Endothelial cell of umbilical vein (primary cell): ENCODE data around the gene THUMPD3. TPM values are rescaled to one million over a fixed set of nuclear protein-coding genes. Genes with fewer than 3 reads are reported as not detected.

Experiments
- BruUV-seq: library from RNA; stranded (reverse); fragments of 400-500 nt; replicated peaks from 2 replicates; lab custom pipeline; 2021; lab: Mats Ljungman, UMichigan
- CTCF ChIA-PET: fragments of 300-600, 350-600 bp; sonication (Branson Sonifier 250); formaldehyde crosslinking; loops from one replicate; lab custom pipeline; 2021; ENCODE audit warnings: antibody characterized with exemption, inconsistent platforms; lab: Charles Lee
- POLR2A ChIA-PET: fragments of 300-600, 350-600 bp; sonication (Branson Sonifier 250); formaldehyde crosslinking; loops from one replicate; lab custom pipeline; 2021; ENCODE audit warnings: antibody characterized with exemption, inconsistent platforms; lab: Charles Lee
- DNase-seq: peaks from one replicate; pipeline ENCODE4 v3.0.0-alpha.2; 2011; ENCODE audit warnings: low read depth, low spot score
- FAIRE-seq: peaks from 2 replicates; lab custom pipeline; 2011; peaks lifted over from hg19 to GRCh38; lab: Jason Lieb, UNC
- H2AFZ ChIP-seq: 2 replicates; pipeline ENCODE4 v1.6.0; 2012; ENCODE audit warnings: low read depth, low read length, control low read depth, inconsistent platforms
- H3K27ac ChIP-seq: 2 replicates; pipeline ENCODE4 v1.5.1; 2011; ENCODE audit warnings: low read depth, mild to moderate bottlenecking, control low read depth, low read length, moderate library complexity; ENCODE audit not compliant: insufficient read depth
- H3K27me3 ChIP-seq, 2 experiments: 2 replicates each; pipeline versions ENCODE4 v1.6.0 to v1.6.1; 2011; ENCODE audit warnings: low read length in 2 of 2, mixed read lengths in 1 of 2; ENCODE audit not compliant: control insufficient read depth in 2 of 2, insufficient read depth in 2 of 2
- H3K36me3 ChIP-seq, 2 experiments: 2 replicates in 1 of 2; 3 replicates in 1 of 2; pipeline ENCODE4 v1.5.1; 2011; ENCODE audit warnings: low read length in 2 of 2, mild to moderate bottlenecking in 1 of 2, moderate library complexity in 1 of 2; ENCODE audit not compliant: control insufficient read depth in 2 of 2, insufficient read depth in 2 of 2; ENCODE audit errors: extremely low read depth in 1 of 2
- H3K4me1 ChIP-seq: 3 replicates; pipeline ENCODE4 v1.5.1; 2011; ENCODE audit warnings: mild to moderate bottlenecking, low read length; ENCODE audit not compliant: control insufficient read depth, insufficient read depth; ENCODE audit errors: extremely low read depth
- H3K4me2 ChIP-seq: 2 replicates; pipeline ENCODE4 v1.6.1; 2011; ENCODE audit warnings: low read length, control low read depth, mixed read lengths; ENCODE audit not compliant: insufficient read depth
- H3K4me3 ChIP-seq, 3 experiments: fragments of 200-600 bp in 1 of 3; sonication (generic), shearing (Covaris generic) in 1 of 3; replicated peaks in 1 of 3; 2 replicates each; pipeline ENCODE4 v1.5.1; 2011 to 2016; ENCODE audit warnings: control low read depth in 3 of 3, low read length in 3 of 3, mild to moderate bottlenecking in 2 of 3, inconsistent platforms in 1 of 3, low read depth in 1 of 3, moderate library complexity in 1 of 3; ENCODE audit not compliant: insufficient read depth in 1 of 3
- H3K79me2 ChIP-seq: 2 replicates; pipeline ENCODE4 v1.6.0; 2012; ENCODE audit warnings: low read length, inconsistent platforms; ENCODE audit not compliant: control insufficient read depth, insufficient read depth
- H3K9ac ChIP-seq: replicated peaks from 2 replicates; pipeline ENCODE3; 2011; ENCODE audit warnings: low read length, control low read depth; ENCODE audit not compliant: insufficient read depth; ENCODE audit errors: extremely low read depth
- H3K9me1 ChIP-seq: replicated peaks from 3 replicates; pipeline ENCODE4 v1.6.0; 2011; ENCODE audit warnings: mild to moderate bottlenecking, low read length; ENCODE audit not compliant: control insufficient read depth, insufficient read depth; ENCODE audit errors: extremely low read depth
- H3K9me3 ChIP-seq: replicated peaks from 2 replicates; pipeline ENCODE4 v1.5.1; 2012; ENCODE audit warnings: low read length, inconsistent platforms; ENCODE audit not compliant: control insufficient read depth, insufficient read depth
- H4K20me1 ChIP-seq: replicated peaks from 2 replicates; pipeline ENCODE3; 2011; ENCODE audit warnings: mild to moderate bottlenecking, low read length; ENCODE audit not compliant: control insufficient read depth, insufficient read depth; ENCODE audit errors: extremely low read depth
- CTCF ChIP-seq, 2 donors: IDR thresholded peaks; 1 replicate in 1 of 2; 2 replicates in 1 of 2; pipeline ENCODE4 v1.5.1; 2011; ENCODE audit warnings: low read length in 2 of 2, mild to moderate bottlenecking in 2 of 2, moderate library complexity in 2 of 2, control low read depth in 1 of 2, inconsistent platforms in 1 of 2, low read depth in 1 of 2; ENCODE audit not compliant: insufficient read depth in 1 of 2; ENCODE audit errors: extremely low read depth in 1 of 2
- EZH2 ChIP-seq: IDR thresholded peaks from 2 replicates; pipeline ENCODE4 v1.6.1; 2012; ENCODE audit warnings: borderline replicate concordance, low read depth, mild to moderate bottlenecking, moderate library complexity, low read length, inconsistent platforms; ENCODE audit not compliant: severe bottlenecking
- FOS ChIP-seq: IDR thresholded peaks from 2 replicates; pipeline ENCODE4 v1.6.1; 2011; ENCODE audit warnings: mild to moderate bottlenecking, low read length, moderate library complexity, borderline replicate concordance; ENCODE audit not compliant: insufficient read depth
- GATA2 ChIP-seq: IDR thresholded peaks from 2 replicates; pipeline ENCODE4 v1.7.0; 2011; ENCODE audit warnings: low read depth, mild to moderate bottlenecking, moderate library complexity, mixed read lengths, low read length; ENCODE audit not compliant: insufficient read length, insufficient read depth
- JUN ChIP-seq: IDR thresholded peaks from 2 replicates; pipeline ENCODE4 v1.6.1; 2011; ENCODE audit warnings: borderline replicate concordance, low read depth; ENCODE audit not compliant: insufficient read length, insufficient read depth
- MAX ChIP-seq: IDR thresholded peaks from 2 replicates; pipeline ENCODE4 v1.6.1; 2011; ENCODE audit not compliant: insufficient read depth, insufficient read length
- MYC ChIP-seq: IDR thresholded peaks from one replicate; pipeline ENCODE4 v1.6.1; 2011; ENCODE audit warnings: mild to moderate bottlenecking, low read depth, low read length
- POLR2A ChIP-seq: IDR thresholded peaks from 2 replicates; pipeline ENCODE4 v1.6.1; 2012; ENCODE audit warnings: low read depth, mild to moderate bottlenecking, control low read depth, low read length
- POLR2AphosphoS5 ChIP-seq: IDR thresholded peaks from 2 replicates; pipeline ENCODE4 v1.6.1; 2012; ENCODE audit warnings: low read depth, mild to moderate bottlenecking, control low read depth, low read length, moderate library complexity; ENCODE audit not compliant: insufficient read depth
- dilution Hi-C: fragments of 300-500 bp; cut with MboI; formaldehyde crosslinking; loops from one replicate; pipeline ENCODE4 v1.15.0; 2019; ENCODE audit warnings: low sequenced_read_pairs; ENCODE audit not compliant: extremely low pct_ligation_motif_present
- intact Hi-C: fragments of 100-400 bp; cut with micrococcal nuclease; formaldehyde crosslinking; loops from one replicate; pipeline ENCODE4 v1.10.0; 2022
- polyA plus RNA-seq, 4 experiments: library from polyadenylated mRNA; depleted of rRNA in 3 of 4; stranded (reverse) in 3 of 4; unstranded in 1 of 4; fragments of >200 nt; gene quantifications; 2 replicates each; pipeline versions ENCODE4 v1.2.1 to v1.2.3, GENCODE V29; 2011 to 2012; ENCODE audit warnings: missing spikeins in 1 of 4
- total RNA-seq: library from RNA; stranded (reverse); gene quantifications from 2 replicates; pipeline ENCODE4 v1.2.3, GENCODE V29; 2021

THUMPD3 gene
- total and polyA plus RNA-seq, 2 donors (not counting 3 experiments of a cell fraction or from before 2014, with no cell fraction given) = 10.0 to 26.5 TPM

GRCh38 chr3:9327578-9327977, 35.3 kb upstream of the THUMPD3 start:
- Histone ChIP-seq H3K4me2 (no peak overlapping the region), H3K27ac (no peak overlapping the region), H4K20me1 (no peaks in the 10 kb centered on the region), H3K4me1 (no peaks in the 10 kb centered on the region), H3K4me3 (no peak overlapping the region), H3K79me2 (no peaks in the 10 kb centered on the region), H3K36me3 (no peaks in the 10 kb centered on the region), H3K9me3 (no peaks in the 10 kb centered on the region), H2AFZ (no peak overlapping the region), H3K9ac (no peak overlapping the region), H3K27me3 (peaks cover 0 to 5% of the 10 kb centered on the region in 2 experiments), H3K9me1 (no peaks in the 10 kb centered on the region)
- ChIA-PET POLR2A (no interaction called here), CTCF (interaction anchor here (1.4 kb wide), 1 partner anchor 25 kb away, joined by 6 read pairs; no protein-coding TSS in a partner anchor)
- no peak for DNase-seq
- no peak for TF ChIP-seq POLR2AphosphoS5
- no peak for TF ChIP-seq FOS
- no peak for TF ChIP-seq JUN
- intact Hi-C loops (no loop called here), dilution Hi-C loops (no loop called here)
- no TSS peak for BruUV-seq
- no peak for FAIRE-seq

- Histone ChIP-seq H3K9ac (no peak overlapping the region), H4K20me1 (no peaks in the 10 kb centered on the region), H3K4me3 (no peak overlapping the region), H3K9me3 (no peaks in the 10 kb centered on the region), H3K36me3 (no peaks in the 10 kb centered on the region), H3K4me2 (no peak overlapping the region), H2AFZ (no peak overlapping the region), H3K79me2 (no peaks in the 10 kb centered on the region), H3K27ac (no peak overlapping the region), H3K9me1 (no peaks in the 10 kb centered on the region), H3K4me1 (no peaks in the 10 kb centered on the region), H3K27me3 (peaks cover 0 to 9% of the 10 kb centered on the region in 2 experiments)
- dilution Hi-C loops (no loop called here), intact Hi-C loops (no loop called here)
- CTCF ChIA-PET = interaction anchor here (0.7 to 1.6 kb wide), 3 partner anchors 9 to 28 kb away, joined by 3 to 4 read pairs (median 3); no protein-coding TSS in a partner anchor
- DNase-seq (no peak), FAIRE-seq (no peak)
- POLR2A ChIA-PET = no interaction called here
- no TSS peak for BruUV-seq
- no peak for TF ChIP-seq EZH2
- no peak for TF ChIP-seq POLR2AphosphoS5
- no peak for TF ChIP-seq MAX
- TF ChIP-seq GATA2 = no peak
- no peak for TF ChIP-seq POLR2A
- no peak for TF ChIP-seq JUN
- TF ChIP-seq FOS = no peak
- no peak for TF ChIP-seq MYC
- TF ChIP-seq CTCF (IDR thresholded peaks at IDR 0.05; ENCODE audit: extremely low read depth in 1 of 2, insufficient read depth in 1 of 2, low read depth in 1 of 2, low read length in 2 of 2) = no peak
Measured at GRCh38 chr3:9330166-9330703, 32.6 kb upstream of the THUMPD3 start.
